GM12873 (cell line): ENCODE data around the gene YPEL4.
A peak's percentile ranks its signal among the peaks of the same experiment; 100 is the strongest.

Experiments
- TF ChIP-seq, protein P1 (sequence below): IDR thresholded peaks from 2 replicates; pipeline ENCODE4 v1.5.1; 2012; ENCODE audit warnings: low read depth, mild to moderate bottlenecking, moderate library complexity, low read length, control low read depth; ENCODE audit not compliant: insufficient read depth; ENCODE audit errors: missing control alignments

YPEL4 gene

DNA sequence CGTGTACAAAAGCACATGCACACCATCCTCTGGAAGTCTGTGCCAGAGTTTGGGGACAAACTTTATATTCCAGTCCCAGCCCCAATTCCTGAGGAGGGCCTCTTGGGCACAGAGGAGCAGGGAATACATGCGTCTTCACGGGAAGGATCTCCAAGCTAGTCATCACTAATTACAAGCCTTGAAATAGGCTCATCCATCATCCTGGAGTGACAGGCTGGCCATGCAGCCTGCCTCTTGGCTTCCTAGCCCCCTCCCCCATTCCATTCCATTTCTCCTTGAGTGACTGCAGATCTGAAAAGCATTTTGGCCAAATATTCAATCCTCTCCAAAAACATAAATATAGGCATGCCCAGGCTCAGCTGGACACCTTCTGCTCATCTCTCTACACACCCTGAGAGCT lies 27.4 kb downstream of the YPEL4 start:
- TF ChIP-seq, protein P1, sequence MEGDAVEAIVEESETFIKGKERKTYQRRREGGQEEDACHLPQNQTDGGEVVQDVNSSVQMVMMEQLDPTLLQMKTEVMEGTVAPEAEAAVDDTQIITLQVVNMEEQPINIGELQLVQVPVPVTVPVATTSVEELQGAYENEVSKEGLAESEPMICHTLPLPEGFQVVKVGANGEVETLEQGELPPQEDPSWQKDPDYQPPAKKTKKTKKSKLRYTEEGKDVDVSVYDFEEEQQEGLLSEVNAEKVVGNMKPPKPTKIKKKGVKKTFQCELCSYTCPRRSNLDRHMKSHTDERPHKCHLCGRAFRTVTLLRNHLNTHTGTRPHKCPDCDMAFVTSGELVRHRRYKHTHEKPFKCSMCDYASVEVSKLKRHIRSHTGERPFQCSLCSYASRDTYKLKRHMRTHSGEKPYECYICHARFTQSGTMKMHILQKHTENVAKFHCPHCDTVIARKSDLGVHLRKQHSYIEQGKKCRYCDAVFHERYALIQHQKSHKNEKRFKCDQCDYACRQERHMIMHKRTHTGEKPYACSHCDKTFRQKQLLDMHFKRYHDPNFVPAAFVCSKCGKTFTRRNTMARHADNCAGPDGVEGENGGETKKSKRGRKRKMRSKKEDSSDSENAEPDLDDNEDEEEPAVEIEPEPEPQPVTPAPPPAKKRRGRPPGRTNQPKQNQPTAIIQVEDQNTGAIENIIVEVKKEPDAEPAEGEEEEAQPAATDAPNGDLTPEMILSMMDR, result no peak

DNA sequence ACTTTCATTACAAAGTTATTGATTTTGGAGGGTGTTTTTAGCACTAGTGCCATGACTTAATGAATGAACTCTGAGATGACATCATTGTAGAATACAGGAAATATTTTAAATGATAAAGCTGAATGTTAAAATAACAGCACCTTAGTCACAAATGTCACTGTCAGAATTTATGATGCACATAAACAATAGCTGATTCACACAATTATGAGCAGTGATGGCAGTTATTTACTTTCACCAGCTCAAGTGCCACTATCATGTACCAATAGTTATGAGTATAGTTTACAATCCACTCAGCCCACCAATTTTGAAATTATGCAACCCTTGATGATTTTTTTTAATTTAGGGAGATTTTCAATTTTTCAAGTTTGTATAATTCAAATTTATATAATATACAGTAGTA lies 29.2 kb downstream of the YPEL4 start:
- TF ChIP-seq, protein P1, result no peak

DNA sequence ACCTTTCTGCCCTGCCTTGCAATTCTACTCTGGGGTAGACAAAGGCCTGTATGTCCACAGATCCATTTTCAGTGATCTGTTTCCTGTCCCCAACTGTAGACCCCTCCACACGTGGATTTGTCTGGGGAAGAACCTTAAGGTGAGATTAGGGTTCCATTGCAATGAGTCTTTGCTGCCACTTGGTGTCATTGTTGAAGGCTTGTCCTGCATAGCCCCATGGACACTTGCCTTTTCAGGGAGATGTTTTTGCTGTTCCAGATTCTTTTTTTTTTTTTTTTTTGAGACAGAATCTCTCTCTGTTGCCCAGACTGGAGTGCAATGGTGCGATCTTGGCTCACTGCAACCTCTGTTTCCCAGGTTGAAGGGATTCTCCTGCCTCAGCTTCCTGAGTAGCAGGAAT lies 30.4 kb downstream of the YPEL4 start:
- TF ChIP-seq, protein P1, result peak; percentile 49

DNA sequence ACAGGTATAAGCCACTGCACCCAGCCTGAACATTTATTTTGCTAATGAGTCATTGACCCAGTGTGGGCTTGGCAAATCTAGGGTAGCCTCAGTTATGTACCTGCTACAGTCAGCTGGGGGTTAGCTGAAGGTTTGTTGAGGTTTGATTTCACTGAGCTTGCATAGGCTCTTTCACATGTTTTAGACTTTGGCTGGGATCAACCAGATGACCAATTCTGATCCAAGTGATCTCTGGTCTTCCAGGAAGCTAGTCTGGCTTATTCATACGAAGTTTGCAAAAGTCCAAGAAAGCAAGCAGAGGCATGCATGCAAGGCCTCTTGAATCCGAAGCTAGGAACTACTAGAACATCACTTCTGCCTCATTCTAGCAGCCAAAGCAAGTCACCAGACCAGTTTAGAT lies 31.3 kb downstream of the YPEL4 start:
- TF ChIP-seq, protein P1, result no peak

DNA sequence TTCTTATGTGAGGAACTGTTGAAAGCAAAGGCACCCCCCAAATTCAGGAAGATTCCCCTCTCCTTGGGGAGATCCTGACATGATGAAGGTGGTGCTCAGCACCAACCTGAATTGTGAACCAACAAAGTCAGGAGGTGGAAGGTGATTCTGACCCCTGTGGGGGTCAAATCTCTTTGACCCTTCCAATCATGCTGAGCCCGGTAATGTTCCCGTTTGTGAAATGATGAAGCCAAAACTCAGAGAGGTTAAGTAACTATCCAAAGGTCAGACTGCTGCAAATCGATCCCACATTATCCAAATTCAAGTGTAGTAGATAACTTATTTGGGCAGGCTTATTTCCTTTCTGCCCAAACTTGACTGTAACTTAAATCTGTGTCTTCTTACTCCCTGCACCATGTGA lies 33.1 kb downstream of the YPEL4 start:
- TF ChIP-seq, protein P1, result no peak

DNA sequence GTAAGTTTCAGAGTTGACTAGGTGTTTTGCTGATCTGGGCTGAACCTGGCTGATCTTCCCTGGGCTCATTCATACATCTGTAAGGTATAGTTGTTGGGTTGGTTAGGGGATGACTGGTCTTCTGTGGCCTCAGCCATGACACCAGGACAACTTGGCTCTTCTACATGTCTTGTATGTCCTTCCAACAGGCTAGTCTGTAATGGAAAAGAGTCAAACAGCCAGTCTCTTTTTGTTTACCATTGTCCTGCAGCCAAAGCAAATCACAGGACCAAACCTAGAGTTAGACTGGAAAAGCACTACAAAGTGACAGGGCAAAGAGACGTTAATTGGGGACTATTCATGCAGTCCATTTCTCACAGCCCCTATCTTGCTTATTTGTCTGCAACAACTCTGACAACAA lies 34.4 kb downstream of the YPEL4 start:
- TF ChIP-seq, protein P1, result no peak

DNA sequence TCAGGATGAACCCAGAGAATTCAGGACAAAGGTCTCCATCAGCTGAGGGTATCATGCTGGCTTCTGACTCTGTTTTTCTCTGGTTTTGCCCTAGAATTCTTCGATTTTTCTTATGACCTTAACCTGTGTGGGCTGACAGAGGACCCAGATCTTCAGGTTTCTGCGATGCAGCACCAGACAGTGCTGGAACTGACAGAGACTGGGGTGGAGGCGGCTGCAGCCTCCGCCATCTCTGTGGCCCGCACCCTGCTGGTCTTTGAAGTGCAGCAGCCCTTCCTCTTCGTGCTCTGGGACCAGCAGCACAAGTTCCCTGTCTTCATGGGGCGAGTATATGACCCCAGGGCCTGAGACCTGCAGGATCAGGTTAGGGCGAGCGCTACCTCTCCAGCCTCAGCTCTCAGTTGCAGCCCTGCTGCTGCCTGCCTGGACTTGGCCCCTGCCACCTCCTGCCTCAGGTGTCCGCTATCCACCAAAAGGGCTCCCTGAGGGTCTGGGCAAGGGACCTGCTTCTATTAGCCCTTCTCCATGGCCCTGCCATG lies 35.4 kb downstream of the YPEL4 start:
- TF ChIP-seq, protein P1, result no peak

DNA sequence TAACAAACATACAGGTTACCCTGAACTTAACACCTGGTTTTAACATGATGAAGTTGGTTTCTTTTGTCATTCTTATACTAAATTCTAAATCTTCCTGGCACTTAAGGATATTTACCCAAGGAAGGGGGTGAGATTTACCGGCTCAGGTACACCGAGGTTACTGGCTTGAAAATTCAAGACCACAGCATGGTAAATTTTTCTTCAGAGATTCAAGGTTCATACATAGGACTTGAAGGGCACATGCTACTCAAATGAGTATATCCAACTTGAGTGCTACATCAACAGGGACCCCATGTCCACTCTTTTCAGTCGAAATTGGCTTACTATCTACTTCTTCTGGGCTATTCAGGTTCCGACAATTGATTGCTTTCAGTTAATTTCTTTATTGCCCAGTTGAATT lies 39.5 kb downstream of the YPEL4 start:
- TF ChIP-seq, protein P1, result no peak
